ENCODE data around the gene HDAC1.
A peak's percentile ranks its signal among the peaks of the same experiment; 100 is the strongest.

Gene HDAC1

DNA sequence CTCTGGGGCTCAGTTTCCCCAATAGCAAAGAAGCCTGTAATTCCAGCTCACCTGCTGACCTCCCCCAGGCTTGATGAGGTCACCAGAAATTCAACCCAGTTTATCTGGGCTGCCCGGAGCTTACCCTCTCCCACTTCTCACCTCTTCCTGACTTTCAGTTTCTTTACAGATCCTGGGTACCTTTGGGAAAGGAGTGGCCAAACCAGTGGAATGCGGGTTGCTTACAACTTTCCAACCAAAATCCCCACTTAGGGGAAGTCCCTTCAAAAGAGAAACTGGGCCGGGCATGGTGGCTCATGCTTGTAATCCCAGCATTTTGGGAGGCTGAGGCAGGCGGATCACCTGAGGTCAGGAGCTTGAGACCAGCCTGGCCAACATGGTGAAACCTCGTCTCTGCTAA is 50.1 kb downstream of the HDAC1 start:
- no peak for DNase-seq (ENCODE audit: extremely low read depth, low read depth)
- TF ChIP-seq, protein P1, sequence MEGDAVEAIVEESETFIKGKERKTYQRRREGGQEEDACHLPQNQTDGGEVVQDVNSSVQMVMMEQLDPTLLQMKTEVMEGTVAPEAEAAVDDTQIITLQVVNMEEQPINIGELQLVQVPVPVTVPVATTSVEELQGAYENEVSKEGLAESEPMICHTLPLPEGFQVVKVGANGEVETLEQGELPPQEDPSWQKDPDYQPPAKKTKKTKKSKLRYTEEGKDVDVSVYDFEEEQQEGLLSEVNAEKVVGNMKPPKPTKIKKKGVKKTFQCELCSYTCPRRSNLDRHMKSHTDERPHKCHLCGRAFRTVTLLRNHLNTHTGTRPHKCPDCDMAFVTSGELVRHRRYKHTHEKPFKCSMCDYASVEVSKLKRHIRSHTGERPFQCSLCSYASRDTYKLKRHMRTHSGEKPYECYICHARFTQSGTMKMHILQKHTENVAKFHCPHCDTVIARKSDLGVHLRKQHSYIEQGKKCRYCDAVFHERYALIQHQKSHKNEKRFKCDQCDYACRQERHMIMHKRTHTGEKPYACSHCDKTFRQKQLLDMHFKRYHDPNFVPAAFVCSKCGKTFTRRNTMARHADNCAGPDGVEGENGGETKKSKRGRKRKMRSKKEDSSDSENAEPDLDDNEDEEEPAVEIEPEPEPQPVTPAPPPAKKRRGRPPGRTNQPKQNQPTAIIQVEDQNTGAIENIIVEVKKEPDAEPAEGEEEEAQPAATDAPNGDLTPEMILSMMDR (IDR thresholded peaks at IDR 0.05; ENCODE audit: low read depth, low read length): no peak

DNA sequence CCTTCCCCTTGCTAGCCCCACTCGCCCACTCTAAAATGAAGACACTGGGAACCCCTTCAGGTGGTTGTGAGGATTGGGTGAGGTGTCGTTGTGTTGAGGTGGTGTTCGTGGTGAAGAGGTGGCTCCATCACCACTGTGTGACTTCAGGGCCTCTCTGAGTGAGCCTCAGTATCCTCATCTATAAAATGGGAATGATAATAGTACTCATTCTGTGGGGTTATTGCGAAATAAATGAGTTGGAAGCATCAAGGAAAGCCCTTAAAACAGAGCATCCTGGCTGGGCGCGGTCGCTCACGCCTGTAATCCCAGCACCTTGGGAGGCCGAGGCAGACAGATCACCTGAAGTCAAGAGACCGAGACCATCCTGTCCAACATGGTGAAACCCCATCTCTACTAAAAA is 50.8 kb downstream of the HDAC1 start:
- DNase-seq (ENCODE audit: extremely low read depth, low read depth): no peak
- TF ChIP-seq, protein P1 (IDR thresholded peaks at IDR 0.05; ENCODE audit: low read depth, low read length): no peak

DNA sequence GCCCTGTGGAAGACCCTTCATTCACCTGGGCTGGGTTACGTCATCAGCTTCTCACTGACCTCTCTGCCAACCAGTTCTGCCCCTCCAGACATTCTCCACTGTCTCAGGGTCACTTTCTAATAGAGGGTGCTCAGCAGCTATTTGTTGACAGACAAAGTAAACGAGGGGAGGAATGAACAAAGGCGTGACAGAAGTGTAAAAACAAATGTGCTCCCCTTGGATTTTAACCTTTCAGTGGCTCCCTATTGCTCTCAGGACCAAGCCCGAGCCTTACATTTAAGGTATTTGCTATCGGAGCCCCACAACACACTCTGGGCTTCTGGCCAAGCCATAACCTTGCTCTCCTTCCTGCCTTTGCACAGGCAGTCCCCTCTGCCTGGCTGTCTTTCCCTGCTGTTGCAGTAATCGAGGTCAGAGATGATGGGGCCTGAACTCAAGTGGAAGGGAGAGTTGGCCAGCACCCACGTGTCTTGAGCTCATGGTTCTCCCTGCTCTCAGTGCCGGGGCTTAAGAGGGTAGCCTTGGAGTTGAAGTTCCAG is 53.5 kb downstream of the HDAC1 start:
- no peak for DNase-seq (ENCODE audit: extremely low read depth, low read depth)

DNA sequence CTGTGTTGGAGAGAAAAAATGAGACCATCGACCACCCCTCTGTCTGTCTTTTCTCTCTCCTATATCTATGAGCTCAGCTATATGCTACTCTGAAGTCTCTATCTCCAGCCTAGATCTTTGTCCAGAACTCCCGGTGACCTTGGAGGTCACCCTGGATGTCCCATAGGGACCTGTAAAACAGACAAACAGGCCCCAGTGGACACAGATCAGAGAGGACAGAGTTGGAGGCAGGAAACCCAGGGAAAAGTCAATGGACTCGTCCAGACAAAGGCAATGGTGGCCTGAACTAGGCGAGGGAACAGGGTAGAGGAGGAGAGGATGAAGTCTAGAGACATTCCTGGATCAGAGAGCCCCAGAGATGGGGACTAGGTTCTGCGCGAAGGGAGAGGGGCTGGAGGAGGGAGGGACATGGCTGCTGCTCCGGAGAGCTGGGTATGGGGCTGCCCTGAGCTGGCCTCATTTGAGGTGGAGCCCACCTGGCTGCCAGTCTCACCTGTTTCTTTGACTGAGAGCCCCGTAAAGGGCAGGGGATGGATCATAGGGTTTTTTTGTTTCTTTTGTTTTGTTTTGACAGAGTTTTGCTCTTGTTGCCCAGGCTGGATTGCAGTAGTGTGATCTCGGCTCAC is 54.8 kb downstream of the HDAC1 start:
- TF ChIP-seq, protein P1 (IDR thresholded peaks at IDR 0.05; ENCODE audit: low read depth, low read length): no peak

More for the DNA sequence above, 53.5 kb downstream of the HDAC1 start:
- TF ChIP-seq, protein P1 (IDR thresholded peaks at IDR 0.05; ENCODE audit: low read depth, low read length): no peak

GRCh38 chr1:32349211-32349708 is 57.4 kb downstream of the HDAC1 start:
- DNase-seq (ENCODE audit: extremely low read depth, low read depth): no peak

More for the DNA sequence above, 54.8 kb downstream of the HDAC1 start:
- no peak for DNase-seq (ENCODE audit: extremely low read depth, low read depth)

GRCh38 chr1:32350785-32351398 is 59.0 kb downstream of the HDAC1 start:
- no peak for DNase-seq (ENCODE audit: extremely low read depth, low read depth)
- TF ChIP-seq, protein P1 (IDR thresholded peaks at IDR 0.05; ENCODE audit: low read depth, low read length): peak; percentile 56

More at GRCh38 chr1:32349211-32349708, 57.4 kb downstream of the HDAC1 start:
- TF ChIP-seq, protein P1 (IDR thresholded peaks at IDR 0.05; ENCODE audit: low read depth, low read length): no peak

All from AG09319 (cell line).